H1 (cell line): ENCODE data around the gene ESPNL. TPM values are rescaled to one million over a fixed set of nuclear protein-coding genes. Genes with fewer than 3 reads are reported as not detected.
A peak's percentile ranks its signal among the peaks of the same experiment; 100 is the strongest.

Source experiments
- CTCF ChIA-PET: fragments of 300-600 bp; sonication (Branson Sonifier 250); formaldehyde crosslinking; loops from one replicate; lab custom pipeline; 2021; ENCODE audit not compliant: partially characterized antibody; lab: Charles Lee
- POLR2A ChIA-PET: fragments of 300-600 bp; sonication (Branson Sonifier 250); formaldehyde crosslinking; loops from one replicate; lab custom pipeline; 2021; ENCODE audit warnings: inconsistent platforms; ENCODE audit not compliant: partially characterized antibody; lab: Charles Lee
- DNase-seq, 2 experiments: peaks; one replicate each; pipeline versions ENCODE4 v3.0.0 to v3.0.0-alpha.2; 2010 to 2022; ENCODE audit warnings: low spot score in 2 of 2, low read depth in 1 of 2, mixed read lengths in 1 of 2
- FAIRE-seq: peaks from 2 replicates; lab custom pipeline; 2011; peaks lifted over from hg19 to GRCh38; lab: Jason Lieb, UNC
- H2AFZ ChIP-seq: 2 replicates; pipeline ENCODE4 v1.8.1; 2012; ENCODE audit warnings: low read length, inconsistent platforms
- H2AK5ac ChIP-seq: 2 replicates; pipeline ENCODE4 v1.6.1; 2013; ENCODE audit warnings: low read depth, low read length
- H2BK120ac ChIP-seq: replicated peaks from 2 replicates; pipeline ENCODE3; 2013; ENCODE audit warnings: low read depth, low read length, inconsistent platforms
- H2BK12ac ChIP-seq: 2 replicates; pipeline ENCODE4 v1.6.1; 2013; ENCODE audit warnings: low read depth, low read length
- H2BK15ac ChIP-seq: 2 replicates; pipeline ENCODE4 v1.6.1; 2013; ENCODE audit warnings: low read length
- H2BK20ac ChIP-seq: 2 replicates; pipeline ENCODE4 v1.6.1; 2013; ENCODE audit warnings: low read length
- H2BK5ac ChIP-seq: 2 replicates; pipeline ENCODE4 v1.6.1; 2013; ENCODE audit warnings: low read depth, low read length
- H3K14ac ChIP-seq: 2 replicates; pipeline ENCODE4 v1.6.1; 2013; ENCODE audit warnings: inconsistent platforms; ENCODE audit not compliant: insufficient read length
- H3K18ac ChIP-seq: 2 replicates; pipeline ENCODE4 v1.6.1; 2013; ENCODE audit warnings: low read length; ENCODE audit errors: extremely low read depth
- H3K23ac ChIP-seq: 2 replicates; pipeline ENCODE4 v1.6.1; 2013; ENCODE audit warnings: inconsistent platforms; ENCODE audit not compliant: insufficient read length
- H3K23me2 ChIP-seq: 2 replicates; pipeline ENCODE4 v1.6.1; 2013; ENCODE audit warnings: low read depth, low read length
- H3K27ac ChIP-seq: 2 replicates; pipeline ENCODE4 v1.6.1; 2011; ENCODE audit warnings: low read depth, low read length, inconsistent platforms
- H3K27me3 ChIP-seq, 4 experiments: replicated peaks in 1 of 4; 1 replicate in 1 of 4; 2 replicates in 3 of 4; pipeline versions ENCODE4 v1.6.1 to v1.8.1; 2011 to 2013; ENCODE audit warnings: low read length in 3 of 4, mild to moderate bottlenecking in 3 of 4, inconsistent platforms in 2 of 4, mixed read lengths in 2 of 4, moderate library complexity in 1 of 4; ENCODE audit not compliant: control insufficient read depth in 3 of 4, insufficient read depth in 3 of 4; ENCODE audit errors: extremely low read depth in 1 of 4
- H3K36me3 ChIP-seq, 4 experiments: 2 replicates each; pipeline versions ENCODE4 v1.6.1 to v1.8.1; 2011 to 2013; ENCODE audit warnings: mild to moderate bottlenecking in 4 of 4, low read length in 3 of 4, moderate library complexity in 2 of 4, control low read depth in 1 of 4, inconsistent platforms in 1 of 4; ENCODE audit not compliant: insufficient read depth in 4 of 4, control insufficient read depth in 2 of 4
- H3K4ac ChIP-seq: replicated peaks from 2 replicates; pipeline ENCODE3; 2013; ENCODE audit warnings: low read length, low read depth, mixed read lengths, inconsistent platforms; ENCODE audit not compliant: insufficient read length
- H3K4me1 ChIP-seq, 4 experiments: replicated peaks in 1 of 4; 1 replicate in 1 of 4; 2 replicates in 3 of 4; pipeline versions ENCODE4 v1.6.1 to v1.8.1; 2011 to 2013; ENCODE audit warnings: low read length in 3 of 4, inconsistent platforms in 2 of 4, mixed read lengths in 1 of 4; ENCODE audit not compliant: insufficient read depth in 4 of 4, control insufficient read depth in 3 of 4
- H3K4me2 ChIP-seq, 2 experiments: 2 replicates each; pipeline versions ENCODE4 v1.6.1 to v1.8.1; 2011 to 2013; ENCODE audit warnings: low read depth in 2 of 2, low read length in 2 of 2, control low read depth in 1 of 2, inconsistent platforms in 1 of 2, mild to moderate bottlenecking in 1 of 2; ENCODE audit not compliant: insufficient read depth in 1 of 2
- H3K4me3 ChIP-seq, 4 experiments: fragments of 200-600, 300-600 bp in 1 of 4; sonication (generic), shearing (Covaris generic), sonication (Bioruptor Twin) in 1 of 4; 2 replicates each; pipeline versions ENCODE4 v1.5.1 to v1.8.1; 2011 to 2016; ENCODE audit warnings: low read length in 4 of 4, low read depth in 3 of 4, control low read depth in 2 of 4, inconsistent platforms in 2 of 4, mild to moderate bottlenecking in 2 of 4, mixed read lengths in 1 of 4, moderate library complexity in 1 of 4; ENCODE audit not compliant: insufficient read depth in 2 of 4; ENCODE audit errors: extremely low read depth in 1 of 4
- H3K56ac ChIP-seq: replicated peaks from 2 replicates; pipeline ENCODE3; 2013; ENCODE audit warnings: low read depth, mild to moderate bottlenecking, mixed read lengths, low read length, inconsistent platforms; ENCODE audit not compliant: insufficient read length
- H3K79me1 ChIP-seq: 2 replicates; pipeline ENCODE4 v1.6.1; 2013; ENCODE audit warnings: low read depth, low read length, control low read depth
- H3K79me2 ChIP-seq, 2 experiments: 2 replicates each; pipeline versions ENCODE4 v1.6.1 to v1.8.1; 2012 to 2013; ENCODE audit warnings: low read length in 2 of 2, mild to moderate bottlenecking in 2 of 2, inconsistent platforms in 1 of 2; ENCODE audit not compliant: insufficient read depth in 2 of 2, control insufficient read depth in 1 of 2
- H3K9ac ChIP-seq, 4 experiments: replicated peaks in 1 of 4; 1 replicate in 1 of 4; 2 replicates in 3 of 4; pipeline versions ENCODE4 v1.6.1 to v1.8.1; 2011 to 2013; ENCODE audit warnings: low read depth in 3 of 4, low read length in 3 of 4, control low read depth in 2 of 4, mild to moderate bottlenecking in 2 of 4, moderate library complexity in 2 of 4, inconsistent platforms in 1 of 4; ENCODE audit errors: extremely low read depth in 1 of 4
- H3K9me3 ChIP-seq, 2 experiments: 2 replicates each; pipeline versions ENCODE4 v1.6.1 to v1.8.1; 2012 to 2013; ENCODE audit warnings: mild to moderate bottlenecking in 2 of 2, moderate library complexity in 2 of 2, control low read depth in 1 of 2, inconsistent platforms in 1 of 2, low read depth in 1 of 2, low read length in 1 of 2, mixed read lengths in 1 of 2; ENCODE audit not compliant: insufficient read depth in 2 of 2
- H4K20me1 ChIP-seq, 2 experiments: replicated peaks in 1 of 2; 2 replicates each; pipeline versions ENCODE3 to v1.8.1; 2011 to 2013; ENCODE audit warnings: inconsistent platforms in 2 of 2, low read length in 2 of 2, mild to moderate bottlenecking in 1 of 2; ENCODE audit not compliant: insufficient read depth in 2 of 2, control insufficient read depth in 1 of 2
- H4K5ac ChIP-seq: 2 replicates; pipeline ENCODE4 v1.6.1; 2013; ENCODE audit warnings: low read length, low read depth, mixed read lengths, inconsistent platforms; ENCODE audit not compliant: insufficient read length
- H4K8ac ChIP-seq: 2 replicates; pipeline ENCODE4 v1.8.0; 2013; ENCODE audit warnings: mild to moderate bottlenecking, moderate library complexity, low read length, inconsistent platforms; ENCODE audit not compliant: insufficient read depth; ENCODE audit errors: extremely low read depth
- H4K91ac ChIP-seq: replicated peaks from 2 replicates; pipeline ENCODE3; 2013; ENCODE audit warnings: low read length, mixed read lengths, inconsistent platforms; ENCODE audit not compliant: insufficient read length
- CHD2 ChIP-seq: IDR thresholded peaks from 2 replicates; pipeline ENCODE4 v1.6.1; 2012; ENCODE audit warnings: low read length, improper control_type of control experiment
- WGBS, 2 experiments: shearing (Covaris generic) in 1 of 2; methylation state at CpG; one replicate each; pipeline versions ENCODE4 v1.1.6 to v1.1.7; 2013 to 2015; ENCODE audit warnings: low lambda C conversion rate in 2 of 2, mixed read lengths in 2 of 2, inconsistent platforms in 1 of 2, low coverage in 1 of 2, missing lambda C conversion rate in 1 of 2; ENCODE audit not compliant: insufficient replicate concordance in 2 of 2, insufficient coverage in 1 of 2, insufficient read length in 1 of 2; ENCODE audit errors: extremely low coverage in 1 of 2, missing lambda C conversion rate in 1 of 2; 5-methylcytosine and 5-hydroxymethylcytosine counted together
- polyA plus RNA-seq, 7 experiments: library from polyadenylated mRNA; depleted of rRNA in 3 of 7; stranded (reverse) in 5 of 7; unstranded in 2 of 7; fragments of >200 nt in 5 of 7; fragments of 200-250 nt in 2 of 7; gene quantifications; 1 replicate in 5 of 7; 2 replicates in 1 of 7; 4 replicates in 1 of 7; pipeline versions ENCODE4 v1.2.1 to v1.2.3, GENCODE V29; 2011 to 2013; ENCODE audit warnings: missing spikeins in 2 of 7, mixed read lengths in 2 of 7
- total RNA-seq: library from RNA; stranded (reverse); fragmentation: NEBNext Ultra II Directional; extraction: Animal tissue kit (Norgen Biotek cat#: 25700); gene quantifications from 2 replicates; pipeline ENCODE4 v1.2.1, GENCODE V29; 2021

The ESPNL gene
- total and polyA plus RNA-seq, 2 of the 8 experiments (the other 6 are each of a cell fraction or from before 2014, with no cell fraction given): 0.68 to 1.3 TPM

DNA sequence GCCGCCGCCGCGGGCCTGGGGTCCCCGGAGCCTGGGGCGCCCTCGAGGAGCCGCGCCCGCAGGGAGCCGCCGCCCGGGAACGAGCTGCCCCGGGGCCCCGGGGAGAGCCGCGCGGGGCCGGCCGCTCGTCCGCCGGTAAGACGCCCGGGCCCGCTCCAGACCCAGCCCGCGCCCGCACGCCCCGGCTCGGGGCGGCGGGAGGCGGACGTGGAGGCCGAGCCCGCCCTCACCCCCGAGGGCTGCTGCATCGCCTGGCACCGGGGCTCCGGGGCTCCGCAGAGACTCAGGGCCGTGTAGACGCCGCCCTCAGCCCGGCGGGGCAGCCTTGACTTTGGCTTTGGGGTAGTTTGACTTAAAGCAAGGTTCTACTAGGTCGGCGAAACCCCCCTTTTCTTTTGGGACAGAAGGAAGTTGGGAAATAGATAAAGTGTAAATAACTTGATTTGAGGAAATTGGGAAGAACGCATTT, 59.0 kb downstream of the ESPNL start:
- no peak overlapping the region for H3K27ac ChIP-seq
- H4K8ac ChIP-seq: no peak overlapping the region
- H2AK5ac ChIP-seq: no peak overlapping the region
- H3K9me3 ChIP-seq: no peaks in the 10 kb centered on the region
- H2AFZ ChIP-seq: no peak overlapping the region
- H2BK12ac ChIP-seq: no peak overlapping the region
- no peaks in the 10 kb centered on the region for H3K79me2 ChIP-seq
- no peak overlapping the region for H3K18ac ChIP-seq
- FAIRE-seq (no peak), DNase-seq (no peak)
- ChIA-PET CTCF (interaction anchor here (0.6 to 2.3 kb wide), 7 partner anchors 10 to 72 kb away, joined by 3 to 9 read pairs (median 4); no protein-coding TSS in a partner anchor), POLR2A (interaction anchor here (2.0 kb wide), 1 partner anchor 76 kb away, joined by 8 read pairs; no protein-coding TSS in a partner anchor)
- no peak overlapping the region for H3K56ac ChIP-seq
- H3K23me2 ChIP-seq: peaks cover 13% of the 10 kb centered on the region; the same call in 1 of the 2 replicates
- H2BK120ac ChIP-seq: no peak overlapping the region
- H3K27me3 ChIP-seq: peaks cover 20 to 60% (median 44%) of the 10 kb centered on the region in 4 experiments
- no peaks in the 10 kb centered on the region; a peak in 1 of 8 replicates for H3K36me3 ChIP-seq
- H4K20me1 ChIP-seq: peaks cover 0 to 4% of the 10 kb centered on the region in 2 experiments
- H3K4ac ChIP-seq: no peak overlapping the region
- H3K4me1 ChIP-seq: peaks cover 0 to 21% (median 5%) of the 10 kb centered on the region in 4 experiments; a peak in 5 of 7 replicates
- peak overlapping the region in 1 of 4 experiments; percentile 65; a peak in 1 of 7 replicates for H3K9ac ChIP-seq
- H2BK15ac ChIP-seq: no peak overlapping the region
- H4K91ac ChIP-seq: no peak overlapping the region
- no peak overlapping the region for H2BK5ac ChIP-seq
- H2BK20ac ChIP-seq: no peak overlapping the region
- peak overlapping the region; percentile 64 to 73 for H3K4me2 ChIP-seq
- H3K14ac ChIP-seq: no peak overlapping the region
- WGBS, 2 experiments: 6% methylated on average over 26 of the region's 52 CpGs; no CpG with 5 or more reads in 1 of the 2 experiments
- no peak overlapping the region for H3K23ac ChIP-seq
- no peaks in the 10 kb centered on the region for H3K79me1 ChIP-seq
- peak overlapping the region; percentile 27 to 66 (median 41) for H3K4me3 ChIP-seq
- no peak overlapping the region for H4K5ac ChIP-seq
- no peak for TF ChIP-seq CHD2
